HFFc6 (cell line): ENCODE measurements around the gene STK39. TPM values are rescaled to one million over a fixed set of nuclear protein-coding genes. Genes with fewer than 3 reads are reported as not detected.
"Not testable (repeated sequence)": the region's sequence is repeated elsewhere in the genome, so short reads cannot be mapped to it uniquely, and the experiment has no call there.

ENCODE experiments used
- DNase-seq: peaks from one replicate; pipeline ENCODE4 v3.0.0-alpha.2; 2018
- H3K27ac Mint-ChIP-seq: 2 replicates; pipeline ENCODE4 v1.8.0; 2020; ENCODE audit warnings: mild to moderate bottlenecking, mixed read lengths
- H3K27me3 Mint-ChIP-seq: 2 replicates; pipeline ENCODE4 v1.8.0; 2021; ENCODE audit warnings: mild to moderate bottlenecking, moderate library complexity, mixed read lengths; ENCODE audit not compliant: insufficient read depth
- H3K36me3 Mint-ChIP-seq: 2 replicates; pipeline ENCODE4 v1.8.0; 2021; ENCODE audit warnings: low read depth, mixed read lengths
- H3K4me1 Mint-ChIP-seq: 2 replicates; pipeline ENCODE4 v1.8.0; 2020; ENCODE audit warnings: low read depth, mixed read lengths
- H3K4me3 Mint-ChIP-seq: 2 replicates; pipeline ENCODE4 v1.8.0; 2020; ENCODE audit warnings: mild to moderate bottlenecking, moderate library complexity, mixed read lengths
- H3K9me3 Mint-ChIP-seq: 2 replicates; pipeline ENCODE4 v1.8.0; 2020; ENCODE audit warnings: mild to moderate bottlenecking, mixed read lengths
- total RNA-seq, 6 experiments: library from RNA; stranded (reverse); fragmentation: NEBNext Ultra II Directional; extraction: Animal tissue kit (Norgen Biotek cat#: 25700); gene quantifications; 2 replicates in 1 of 6; 3 replicates in 5 of 6; pipeline ENCODE4 v1.2.3, GENCODE V29; 2021
- TF ChIP-seq, protein P1 (sequence below): fragments of 200-600 bp; sonication (generic); IDR thresholded peaks from 2 replicates; pipeline ENCODE4 v1.5.0; 2021; ENCODE audit warnings: antibody characterized with exemption, mild to moderate bottlenecking

Gene STK39
- total RNA-seq, 6 experiments from 2014 or later = 27.7 to 36.4 (median 33.4) TPM

DNA sequence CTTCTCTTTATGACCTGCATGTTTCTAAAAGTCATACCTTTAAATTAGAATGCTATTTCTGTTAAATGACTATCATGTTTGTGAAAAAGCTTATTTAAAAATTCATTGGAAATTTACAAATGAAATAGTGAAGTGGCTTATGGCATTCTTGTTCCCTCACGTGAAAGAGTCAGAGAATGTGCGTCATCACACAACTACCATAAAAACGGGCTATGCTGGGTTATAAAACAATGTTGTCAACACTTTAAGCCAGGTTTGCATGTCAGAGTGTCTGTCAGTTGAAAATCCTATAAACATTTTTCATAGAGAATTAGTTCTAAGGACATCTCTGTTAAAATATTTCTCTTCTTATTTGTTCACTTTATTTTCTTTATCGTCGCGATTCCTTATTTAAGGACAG lies 42.5 kb upstream of the STK39 start:
- TF ChIP-seq, protein P1, sequence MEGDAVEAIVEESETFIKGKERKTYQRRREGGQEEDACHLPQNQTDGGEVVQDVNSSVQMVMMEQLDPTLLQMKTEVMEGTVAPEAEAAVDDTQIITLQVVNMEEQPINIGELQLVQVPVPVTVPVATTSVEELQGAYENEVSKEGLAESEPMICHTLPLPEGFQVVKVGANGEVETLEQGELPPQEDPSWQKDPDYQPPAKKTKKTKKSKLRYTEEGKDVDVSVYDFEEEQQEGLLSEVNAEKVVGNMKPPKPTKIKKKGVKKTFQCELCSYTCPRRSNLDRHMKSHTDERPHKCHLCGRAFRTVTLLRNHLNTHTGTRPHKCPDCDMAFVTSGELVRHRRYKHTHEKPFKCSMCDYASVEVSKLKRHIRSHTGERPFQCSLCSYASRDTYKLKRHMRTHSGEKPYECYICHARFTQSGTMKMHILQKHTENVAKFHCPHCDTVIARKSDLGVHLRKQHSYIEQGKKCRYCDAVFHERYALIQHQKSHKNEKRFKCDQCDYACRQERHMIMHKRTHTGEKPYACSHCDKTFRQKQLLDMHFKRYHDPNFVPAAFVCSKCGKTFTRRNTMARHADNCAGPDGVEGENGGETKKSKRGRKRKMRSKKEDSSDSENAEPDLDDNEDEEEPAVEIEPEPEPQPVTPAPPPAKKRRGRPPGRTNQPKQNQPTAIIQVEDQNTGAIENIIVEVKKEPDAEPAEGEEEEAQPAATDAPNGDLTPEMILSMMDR = no peak
- Mint-ChIP-seq H3K4me3 (no peak overlapping the region), H3K4me1 (no peaks in the 10 kb centered on the region), H3K9me3 (no peaks in the 10 kb centered on the region), H3K27me3 (peaks cover 17% of the 10 kb centered on the region; the same call in 1 of the 2 replicates), H3K27ac (no peak overlapping the region), H3K36me3 (no peaks in the 10 kb centered on the region)
- DNase-seq = no peak

DNA sequence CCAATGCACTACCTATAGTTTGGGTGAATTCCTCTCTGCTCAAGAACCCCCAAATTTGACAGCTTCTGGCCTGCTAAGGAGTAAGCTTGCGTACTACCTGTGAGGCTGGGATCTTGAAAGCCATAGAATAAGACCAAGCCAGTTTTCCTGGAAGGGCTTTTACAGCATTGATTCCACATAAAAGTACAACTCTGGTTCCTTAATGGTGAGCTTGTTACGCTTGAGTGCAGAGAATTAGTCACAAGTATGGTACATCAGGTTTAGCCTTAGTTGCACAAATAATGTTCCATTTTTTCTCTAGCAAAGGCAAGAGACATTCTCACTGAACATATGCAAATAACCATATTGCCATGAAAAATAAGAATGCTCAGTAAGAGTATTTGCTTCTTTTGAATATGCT lies 39.1 kb upstream of the STK39 start:
- peaks cover 13% of the 10 kb centered on the region; the same call in 1 of the 2 replicates for H3K27me3 Mint-ChIP-seq
- H3K27ac Mint-ChIP-seq = no peak overlapping the region
- no peak overlapping the region for H3K4me3 Mint-ChIP-seq
- no peaks in the 10 kb centered on the region for H3K36me3 Mint-ChIP-seq
- H3K4me1 Mint-ChIP-seq = no peaks in the 10 kb centered on the region
- DNase-seq = no peak
- no peaks in the 10 kb centered on the region for H3K9me3 Mint-ChIP-seq
- TF ChIP-seq, protein P1 = no peak

DNA sequence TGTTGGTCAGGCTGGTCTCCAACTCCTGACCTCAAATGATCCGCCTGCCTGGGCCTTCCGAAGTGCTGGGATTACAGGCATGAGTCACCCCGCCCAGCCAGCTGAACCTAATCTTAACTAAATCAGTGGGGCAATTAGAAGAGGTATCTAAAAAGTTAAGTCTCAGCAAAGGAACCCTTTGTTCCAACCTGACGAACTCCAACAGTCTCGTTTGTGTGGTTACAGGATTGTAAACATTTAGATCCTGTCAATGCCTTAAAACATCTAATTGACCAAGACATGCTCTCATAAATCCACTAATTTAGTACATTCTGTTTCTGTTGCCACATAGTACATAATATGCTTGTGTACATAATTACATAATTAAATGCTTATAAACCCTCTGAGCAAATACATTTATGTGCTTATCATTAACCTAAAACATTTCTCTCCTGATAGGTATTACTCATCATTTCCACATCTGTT lies 31.1 kb upstream of the STK39 start:
- Mint-ChIP-seq H3K27me3 (peaks cover 6% of the 10 kb centered on the region; the same call in 1 of the 2 replicates), H3K4me3 (no peak overlapping the region), H3K27ac (no peak overlapping the region; the same call in 1 of the 2 replicates), H3K4me1 (peaks cover 17% of the 10 kb centered on the region), H3K9me3 (no peaks in the 10 kb centered on the region), H3K36me3 (no peaks in the 10 kb centered on the region)
- DNase-seq = peak; percentile 58
- TF ChIP-seq, protein P1 = no peak

DNA sequence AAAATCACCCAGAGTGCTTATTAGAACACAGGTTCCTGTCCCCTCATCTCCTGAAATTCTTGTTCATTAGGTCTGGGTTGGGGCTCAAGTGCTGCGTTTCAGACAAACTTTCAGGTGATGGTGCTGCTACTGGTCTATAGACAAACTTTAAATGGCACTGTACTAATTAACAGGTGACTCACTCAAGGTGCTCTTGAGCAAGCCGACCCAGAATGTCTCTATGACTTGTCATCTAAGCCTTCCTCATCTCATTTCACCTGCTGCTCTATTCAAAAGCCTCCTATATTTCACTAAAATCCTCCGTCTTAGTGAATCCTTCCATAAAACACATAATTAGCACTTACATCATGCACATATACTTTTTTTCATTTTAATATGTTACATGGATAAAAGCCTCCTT lies 29.9 kb upstream of the STK39 start:
- TF ChIP-seq, protein P1 = no peak
- no peaks in the 10 kb centered on the region for H3K36me3 Mint-ChIP-seq
- H3K27ac Mint-ChIP-seq = no peak overlapping the region
- H3K9me3 Mint-ChIP-seq = no peaks in the 10 kb centered on the region
- no peak overlapping the region for H3K4me3 Mint-ChIP-seq
- H3K4me1 Mint-ChIP-seq = peaks cover 17% of the 10 kb centered on the region
- H3K27me3 Mint-ChIP-seq = peaks cover 6% of the 10 kb centered on the region; the same call in 1 of the 2 replicates
- DNase-seq = no peak

DNA sequence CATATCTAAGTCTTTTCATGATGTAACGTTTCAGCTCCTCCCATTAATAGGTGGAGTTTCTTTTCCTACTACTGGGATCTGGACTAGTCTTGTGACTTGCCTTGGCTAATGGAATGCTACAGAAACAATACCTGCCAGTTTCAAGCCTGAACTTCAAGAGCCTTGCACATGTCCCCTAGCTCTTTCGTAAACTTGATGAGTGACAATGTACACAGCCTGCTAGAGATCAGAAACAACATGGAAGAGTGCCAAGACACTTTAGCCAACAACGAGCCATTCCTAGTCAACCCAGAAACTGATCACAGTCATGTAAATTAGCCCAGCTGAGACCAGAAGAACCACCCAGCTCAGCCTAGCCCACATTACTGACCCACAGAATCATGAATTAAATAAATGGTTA lies 24.8 kb upstream of the STK39 start:
- TF ChIP-seq, protein P1 = no peak
- Mint-ChIP-seq H3K27ac (no peak overlapping the region), H3K4me1 (peaks cover 11% of the 10 kb centered on the region)

DNA sequence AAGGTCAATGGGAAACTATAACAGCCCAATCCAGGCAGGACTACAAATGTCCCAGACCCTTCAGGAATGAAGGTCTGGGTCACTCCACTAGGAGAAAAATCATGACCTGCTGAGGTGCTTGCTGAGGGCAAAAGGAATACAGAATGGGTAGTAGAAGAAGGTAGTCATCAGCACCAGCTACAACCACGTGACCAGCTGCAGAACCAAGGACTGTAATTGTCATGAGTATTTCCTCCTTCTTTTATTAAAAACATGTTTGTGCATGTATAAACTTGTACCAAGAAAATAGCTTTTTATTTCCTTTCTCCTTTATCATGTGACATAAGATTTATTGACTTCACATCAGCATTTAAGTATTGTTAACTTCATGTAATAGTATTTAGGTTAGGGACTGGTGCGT lies 15.5 kb upstream of the STK39 start:
- not testable (repeated sequence) for H3K4me1 Mint-ChIP-seq, H3K36me3 Mint-ChIP-seq, H3K27me3 Mint-ChIP-seq, H3K4me3 Mint-ChIP-seq, DNase-seq, H3K27ac Mint-ChIP-seq
- H3K9me3 Mint-ChIP-seq = peaks cover 18% of the 10 kb centered on the region

More for the DNA sequence above, 24.8 kb upstream of the STK39 start:
- H3K9me3 Mint-ChIP-seq = no peaks in the 10 kb centered on the region
- DNase-seq = no peak
- no peak overlapping the region for H3K4me3 Mint-ChIP-seq
- no peaks in the 10 kb centered on the region for H3K36me3 Mint-ChIP-seq
- no peaks in the 10 kb centered on the region; the same call in 1 of the 2 replicates for H3K27me3 Mint-ChIP-seq
